Vagina (tissue), 2 donors: ENCODE data around the gene ENO3. TPM values are rescaled to one million over a fixed set of nuclear protein-coding genes. Genes with fewer than 3 reads are reported as not detected.

Source experiments
- DNase-seq, 2 donors: peaks; one replicate each; pipeline ENCODE4 v3.0.0-alpha.2; 2017; ENCODE audit errors: extremely low spot score in 2 of 2
- H3K27ac ChIP-seq: fragments of 200-600 bp; sonication (generic); one replicate; pipeline ENCODE4 v1.5.1; 2019
- H3K27me3 ChIP-seq: fragments of 200-600 bp; sonication (generic); one replicate; pipeline ENCODE4 v1.5.1; 2019
- H3K36me3 ChIP-seq, 2 donors: fragments of 200-600 bp; sonication (generic); one replicate each; pipeline ENCODE4 v1.5.1; 2017 to 2019
- H3K4me1 ChIP-seq: fragments of 200-600 bp; sonication (generic); one replicate; pipeline ENCODE4 v1.5.1; 2019
- H3K4me3 ChIP-seq, 2 donors: fragments of 200-600 bp; sonication (generic); 1 replicate in 1 of 2; 2 replicates in 1 of 2; pipeline ENCODE4 v1.5.1; 2016 to 2019
- H3K9me3 ChIP-seq: fragments of 200-600 bp; sonication (generic); one replicate; pipeline ENCODE4 v1.5.1; 2019
- POLR2A ChIP-seq, 2 donors: fragments of 450-650 bp; IDR thresholded peaks; one replicate each; pipeline ENCODE4 v1.6.1; 2017; ENCODE audit warnings: antibody characterized with exemption in 2 of 2, mild to moderate bottlenecking in 2 of 2, moderate library complexity in 2 of 2
- POLR2AphosphoS5 ChIP-seq, 2 donors: sonication (generic); formaldehyde crosslinking; IDR thresholded peaks; one replicate each; pipeline ENCODE4 v1.9.0; 2017; ENCODE audit warnings: antibody characterized with exemption in 2 of 2, mild to moderate bottlenecking in 2 of 2, low read depth in 1 of 2; ENCODE audit not compliant: insufficient read depth in 1 of 2
- intact Hi-C: fragments of 100-400 bp; cut with DNase I; formaldehyde crosslinking; loops from one replicate; pipeline ENCODE4 v1.15.1; 2023
- total RNA-seq: library from RNA; depleted of rRNA; stranded (reverse); fragments of >200 nt; gene quantifications from one replicate; pipeline ENCODE4 v1.2.3, GENCODE V29; 2016
- TF ChIP-seq, protein P1 (sequence below), 3 experiments: fragments of 450-650 bp in 2 of 3; fragments of 200-600 bp in 1 of 3; sonication (generic) in 1 of 3; IDR thresholded peaks; one replicate each; pipeline ENCODE4 v1.5.1; 2017 to 2019; ENCODE audit warnings: antibody characterized with exemption in 3 of 3, mild to moderate bottlenecking in 2 of 3, moderate library complexity in 2 of 3

The ENO3 gene
- total RNA-seq, 1 donor from 2014 or later, result 5.6 TPM

DNA sequence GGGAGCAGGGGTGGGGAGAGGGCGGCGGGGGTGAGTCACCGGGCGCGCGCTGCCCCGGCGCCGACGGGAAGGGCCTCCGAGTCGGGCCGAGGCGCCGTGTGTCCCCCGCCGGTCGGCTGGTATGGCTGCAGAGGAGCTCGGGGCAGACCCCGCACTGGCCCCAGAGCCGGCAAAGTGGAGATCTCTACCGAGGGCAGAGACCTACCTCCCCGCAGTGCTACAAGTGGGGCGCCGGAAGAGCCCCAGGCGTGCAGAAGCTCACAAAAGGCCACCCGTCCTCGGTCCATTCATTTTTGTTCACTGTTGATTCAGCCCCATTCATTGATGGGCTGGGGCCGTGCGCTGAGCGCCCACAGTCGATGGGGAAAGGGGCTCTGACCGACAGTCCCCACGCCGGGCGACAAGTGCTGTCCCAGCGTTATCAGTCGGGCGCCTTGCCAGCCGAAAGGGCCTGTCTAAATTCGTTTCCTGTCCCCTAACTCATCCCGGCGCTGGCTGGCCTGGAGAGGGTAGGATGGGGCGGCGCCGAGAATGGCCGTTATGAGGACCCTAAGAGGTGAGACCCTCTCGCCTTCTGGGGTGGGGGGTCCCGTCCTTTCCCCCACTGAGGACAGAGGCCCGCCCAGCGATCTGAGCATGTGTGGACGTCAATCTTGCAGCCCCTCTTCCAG, 709 bp upstream of the ENO3 start:
- DNase-seq, result no peak
- peak in 1 of 2 donors; percentile 51 for TF ChIP-seq POLR2AphosphoS5 (IDR thresholded peaks at IDR 0.05; ENCODE audit: insufficient read depth in 1 of 2, low read depth in 1 of 2)
- TF ChIP-seq, protein P1, sequence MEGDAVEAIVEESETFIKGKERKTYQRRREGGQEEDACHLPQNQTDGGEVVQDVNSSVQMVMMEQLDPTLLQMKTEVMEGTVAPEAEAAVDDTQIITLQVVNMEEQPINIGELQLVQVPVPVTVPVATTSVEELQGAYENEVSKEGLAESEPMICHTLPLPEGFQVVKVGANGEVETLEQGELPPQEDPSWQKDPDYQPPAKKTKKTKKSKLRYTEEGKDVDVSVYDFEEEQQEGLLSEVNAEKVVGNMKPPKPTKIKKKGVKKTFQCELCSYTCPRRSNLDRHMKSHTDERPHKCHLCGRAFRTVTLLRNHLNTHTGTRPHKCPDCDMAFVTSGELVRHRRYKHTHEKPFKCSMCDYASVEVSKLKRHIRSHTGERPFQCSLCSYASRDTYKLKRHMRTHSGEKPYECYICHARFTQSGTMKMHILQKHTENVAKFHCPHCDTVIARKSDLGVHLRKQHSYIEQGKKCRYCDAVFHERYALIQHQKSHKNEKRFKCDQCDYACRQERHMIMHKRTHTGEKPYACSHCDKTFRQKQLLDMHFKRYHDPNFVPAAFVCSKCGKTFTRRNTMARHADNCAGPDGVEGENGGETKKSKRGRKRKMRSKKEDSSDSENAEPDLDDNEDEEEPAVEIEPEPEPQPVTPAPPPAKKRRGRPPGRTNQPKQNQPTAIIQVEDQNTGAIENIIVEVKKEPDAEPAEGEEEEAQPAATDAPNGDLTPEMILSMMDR (IDR thresholded peaks at IDR 0.05), result no peak
- Histone ChIP-seq H3K4me3 (peak overlapping the region; percentile 91 to 99), H3K4me1 (peaks cover 34% of the 10 kb centered on the region), H3K27ac (peak overlapping the region; percentile 95), H3K36me3 (peaks cover 0 to 15% of the 10 kb centered on the region in 2 donors), H3K9me3 (no peaks in the 10 kb centered on the region), H3K27me3 (no peaks in the 10 kb centered on the region)
- intact Hi-C loops, result no loop called here

DNA sequence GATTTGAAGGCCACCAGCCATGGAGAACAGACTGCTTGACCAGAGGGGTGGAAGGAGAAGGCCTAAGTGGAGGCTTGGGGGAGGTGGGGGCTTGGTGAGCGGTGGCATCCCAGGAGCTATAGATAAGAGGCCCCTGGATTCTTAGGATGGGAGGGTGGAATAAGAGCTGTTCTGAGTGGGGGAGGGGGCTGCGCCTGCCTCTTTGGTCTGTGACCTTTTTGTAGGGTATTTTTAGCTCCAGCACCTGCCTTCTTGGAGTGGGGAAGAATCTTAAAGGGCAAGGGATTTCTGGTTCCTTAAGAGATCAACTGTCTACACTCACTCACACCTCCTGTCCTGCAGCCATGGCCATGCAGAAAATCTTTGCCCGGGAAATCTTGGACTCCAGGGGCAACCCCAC, 567 bp downstream of the ENO3 start:
- H3K36me3 ChIP-seq, result peaks cover 0 to 3% of the 10 kb centered on the region in 2 donors
- H3K27me3 ChIP-seq, result no peaks in the 10 kb centered on the region
- no peaks in the 10 kb centered on the region for H3K9me3 ChIP-seq
- H3K4me3 ChIP-seq, result no peak overlapping the region
- H3K4me1 ChIP-seq, result peaks cover 21% of the 10 kb centered on the region
- intact Hi-C loops, result no loop called here
- H3K27ac ChIP-seq, result no peak overlapping the region
- DNase-seq, result no peak
- TF ChIP-seq POLR2A (IDR thresholded peaks at IDR 0.05) (no peak), POLR2AphosphoS5 (IDR thresholded peaks at IDR 0.05; ENCODE audit: insufficient read depth in 1 of 2, low read depth in 1 of 2) (no peak)
- TF ChIP-seq, protein P1 (IDR thresholded peaks at IDR 0.05), result no peak

DNA sequence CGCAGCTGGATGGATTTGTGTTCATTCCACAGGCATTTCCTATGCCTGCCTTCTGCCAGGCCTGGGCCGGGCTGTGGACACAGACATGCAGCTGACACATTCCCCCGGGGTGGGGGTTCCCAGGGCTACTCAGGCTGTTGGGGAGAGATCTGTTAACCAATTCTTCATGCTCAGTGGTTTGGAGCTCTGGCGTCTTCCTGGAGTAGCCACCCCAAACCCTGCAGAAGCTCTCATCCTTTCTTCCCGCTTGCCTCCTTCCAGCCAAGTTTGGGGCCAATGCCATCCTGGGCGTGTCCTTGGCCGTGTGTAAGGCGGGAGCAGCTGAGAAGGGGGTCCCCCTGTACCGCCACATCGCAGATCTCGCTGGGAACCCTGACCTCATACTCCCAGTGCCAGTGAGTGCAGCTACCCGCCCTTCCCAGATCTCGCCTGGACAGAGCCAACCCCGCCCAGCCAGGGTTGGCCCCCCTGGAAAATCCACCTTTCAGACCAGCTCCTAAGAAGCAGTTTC, 2.6 kb downstream of the ENO3 start:
- Histone ChIP-seq H3K27ac (no peak overlapping the region), H3K27me3 (no peaks in the 10 kb centered on the region), H3K36me3 (peaks cover 0 to 2% of the 10 kb centered on the region in 2 donors), H3K9me3 (no peaks in the 10 kb centered on the region), H3K4me3 (no peak overlapping the region), H3K4me1 (peaks cover 13% of the 10 kb centered on the region)
- intact Hi-C loops, result no loop called here
- no peak for DNase-seq
- TF ChIP-seq POLR2A (IDR thresholded peaks at IDR 0.05) (no peak), POLR2AphosphoS5 (IDR thresholded peaks at IDR 0.05; ENCODE audit: insufficient read depth in 1 of 2, low read depth in 1 of 2) (no peak)
- TF ChIP-seq, protein P1 (IDR thresholded peaks at IDR 0.05), result no peak

DNA sequence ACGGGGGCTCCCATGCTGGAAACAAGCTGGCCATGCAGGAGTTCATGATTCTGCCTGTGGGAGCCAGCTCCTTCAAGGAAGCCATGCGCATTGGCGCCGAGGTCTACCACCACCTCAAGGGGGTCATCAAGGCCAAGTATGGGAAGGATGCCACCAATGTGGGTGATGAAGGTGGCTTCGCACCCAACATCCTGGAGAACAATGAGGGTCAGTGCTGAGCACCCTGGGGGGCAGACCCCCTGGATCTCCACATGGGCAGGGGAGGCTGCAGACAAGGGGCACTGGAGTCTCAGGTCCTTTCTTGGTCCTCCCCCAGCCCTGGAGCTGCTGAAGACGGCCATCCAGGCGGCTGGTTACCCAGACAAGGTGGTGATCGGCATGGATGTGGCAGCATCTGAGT, 4.2 kb downstream of the ENO3 start:
- Histone ChIP-seq H3K9me3 (no peaks in the 10 kb centered on the region), H3K4me3 (no peak overlapping the region), H3K27me3 (no peaks in the 10 kb centered on the region), H3K4me1 (peaks cover 11% of the 10 kb centered on the region), H3K36me3 (peaks cover 0 to 18% of the 10 kb centered on the region in 2 donors), H3K27ac (no peak overlapping the region)
- intact Hi-C loops, result no loop called here
- DNase-seq, result no peak
- TF ChIP-seq POLR2A (IDR thresholded peaks at IDR 0.05), result no peak
- TF ChIP-seq, protein P1 (IDR thresholded peaks at IDR 0.05), result no peak
- no peak for TF ChIP-seq POLR2AphosphoS5 (IDR thresholded peaks at IDR 0.05; ENCODE audit: insufficient read depth in 1 of 2, low read depth in 1 of 2)

DNA sequence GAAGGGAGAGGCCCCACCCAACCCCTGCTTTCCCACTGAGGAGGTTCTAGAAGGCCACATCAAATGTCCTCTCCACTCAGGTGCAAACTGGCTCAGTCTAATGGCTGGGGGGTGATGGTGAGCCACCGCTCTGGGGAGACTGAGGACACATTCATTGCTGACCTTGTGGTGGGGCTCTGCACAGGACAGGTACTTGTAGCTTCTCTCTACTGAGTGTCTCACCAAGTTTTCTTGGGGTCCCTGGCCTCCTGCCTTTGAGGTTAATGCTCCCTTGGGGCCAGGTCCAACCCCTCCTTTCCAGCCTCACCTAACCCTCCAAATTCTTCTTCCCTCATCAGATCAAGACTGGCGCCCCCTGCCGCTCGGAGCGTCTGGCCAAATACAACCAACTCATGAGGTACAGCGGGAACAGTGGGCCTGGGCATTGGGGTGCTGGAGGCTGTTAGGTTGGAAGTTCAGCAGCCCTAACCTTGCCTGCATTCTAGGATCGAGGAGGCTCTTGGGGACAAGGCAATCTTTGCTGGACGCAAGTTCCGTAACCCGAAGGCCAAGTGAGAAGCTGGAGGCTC, 5.7 kb downstream of the ENO3 start:
- no peak for DNase-seq
- Histone ChIP-seq H3K9me3 (no peaks in the 10 kb centered on the region), H3K36me3 (peaks cover 0 to 20% of the 10 kb centered on the region in 2 donors), H3K4me3 (no peak overlapping the region), H3K4me1 (peaks cover 5% of the 10 kb centered on the region), H3K27me3 (no peaks in the 10 kb centered on the region), H3K27ac (no peak overlapping the region)
- intact Hi-C loops, result no loop called here
- TF ChIP-seq POLR2AphosphoS5 (IDR thresholded peaks at IDR 0.05; ENCODE audit: insufficient read depth in 1 of 2, low read depth in 1 of 2) (no peak), POLR2A (IDR thresholded peaks at IDR 0.05) (no peak)
- TF ChIP-seq, protein P1 (IDR thresholded peaks at IDR 0.05), result no peak
